Omental fat pad (tissue), 4 donors: ENCODE data around the gene CDH15. TPM values are rescaled to one million over a fixed set of nuclear protein-coding genes. Genes with fewer than 3 reads are reported as not detected.

Experiments
- ATAC-seq: fragments of 150-250 bp; one replicate; pipeline ENCODE4 v1.9.1; 2016; ENCODE audit warnings: mild to moderate bottlenecking, moderate library complexity; ENCODE audit not compliant: low FRiP score
- DNase-seq: peaks from one replicate; pipeline ENCODE4 v3.0.0-alpha.2; 2019; ENCODE audit warnings: low spot score
- total RNA-seq, 4 donors: library from RNA; depleted of rRNA; stranded (reverse); fragments of >200 nt; gene quantifications; one replicate each; pipeline ENCODE4 v1.1.0, GENCODE V29; 2016
- TF ChIP-seq, protein P1 (sequence below), 3 donors: fragments of 450-650 bp; IDR thresholded peaks; one replicate each; pipeline ENCODE4 v1.5.1; 2016 to 2017; ENCODE audit warnings: antibody characterized with exemption in 3 of 3, mild to moderate bottlenecking in 3 of 3, moderate library complexity in 2 of 3

CDH15 gene
- total RNA-seq, 4 donors from 2014 or later: not detected

DNA sequence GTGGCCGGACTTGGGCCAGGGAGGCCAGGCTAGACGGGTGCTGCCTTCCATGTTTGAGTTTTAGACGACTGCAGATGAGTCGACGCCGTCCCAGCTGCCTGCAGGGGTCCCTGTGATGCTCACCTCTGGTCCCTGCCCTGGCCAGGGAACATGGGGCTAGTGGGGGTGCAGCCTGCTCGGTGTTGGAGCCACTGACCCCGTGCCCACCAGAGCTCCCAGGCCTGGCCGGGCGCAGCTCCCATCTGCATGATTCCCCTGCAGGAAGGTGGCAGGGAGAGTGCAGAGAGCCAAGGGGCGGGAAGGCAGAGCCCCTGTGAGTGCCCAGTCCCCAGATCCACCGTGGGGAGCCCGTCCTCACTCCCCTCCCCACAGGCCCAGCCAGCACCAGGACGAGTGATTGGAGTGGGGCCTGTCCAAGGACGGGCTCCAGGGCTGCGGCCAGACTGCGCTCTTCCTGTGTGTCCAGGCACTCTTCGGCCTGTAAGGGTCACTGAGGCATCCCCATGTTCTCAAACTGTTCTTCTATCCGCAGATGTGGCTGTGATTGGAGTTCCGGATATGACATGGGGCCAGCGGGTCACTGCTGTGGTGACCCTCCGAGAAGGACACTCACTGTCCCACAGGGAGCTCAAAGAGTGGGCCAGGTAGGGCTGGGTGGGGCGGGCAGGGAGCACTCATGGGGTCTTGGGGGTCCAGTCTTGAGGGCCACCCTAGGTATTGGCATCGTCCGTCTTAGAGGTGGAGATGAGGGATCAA lies 26.0 kb upstream of the CDH15 start:
- TF ChIP-seq, protein P1, sequence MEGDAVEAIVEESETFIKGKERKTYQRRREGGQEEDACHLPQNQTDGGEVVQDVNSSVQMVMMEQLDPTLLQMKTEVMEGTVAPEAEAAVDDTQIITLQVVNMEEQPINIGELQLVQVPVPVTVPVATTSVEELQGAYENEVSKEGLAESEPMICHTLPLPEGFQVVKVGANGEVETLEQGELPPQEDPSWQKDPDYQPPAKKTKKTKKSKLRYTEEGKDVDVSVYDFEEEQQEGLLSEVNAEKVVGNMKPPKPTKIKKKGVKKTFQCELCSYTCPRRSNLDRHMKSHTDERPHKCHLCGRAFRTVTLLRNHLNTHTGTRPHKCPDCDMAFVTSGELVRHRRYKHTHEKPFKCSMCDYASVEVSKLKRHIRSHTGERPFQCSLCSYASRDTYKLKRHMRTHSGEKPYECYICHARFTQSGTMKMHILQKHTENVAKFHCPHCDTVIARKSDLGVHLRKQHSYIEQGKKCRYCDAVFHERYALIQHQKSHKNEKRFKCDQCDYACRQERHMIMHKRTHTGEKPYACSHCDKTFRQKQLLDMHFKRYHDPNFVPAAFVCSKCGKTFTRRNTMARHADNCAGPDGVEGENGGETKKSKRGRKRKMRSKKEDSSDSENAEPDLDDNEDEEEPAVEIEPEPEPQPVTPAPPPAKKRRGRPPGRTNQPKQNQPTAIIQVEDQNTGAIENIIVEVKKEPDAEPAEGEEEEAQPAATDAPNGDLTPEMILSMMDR (IDR thresholded peaks at IDR 0.05): no peak
- DNase-seq (no peak), ATAC-seq (no peak)

DNA sequence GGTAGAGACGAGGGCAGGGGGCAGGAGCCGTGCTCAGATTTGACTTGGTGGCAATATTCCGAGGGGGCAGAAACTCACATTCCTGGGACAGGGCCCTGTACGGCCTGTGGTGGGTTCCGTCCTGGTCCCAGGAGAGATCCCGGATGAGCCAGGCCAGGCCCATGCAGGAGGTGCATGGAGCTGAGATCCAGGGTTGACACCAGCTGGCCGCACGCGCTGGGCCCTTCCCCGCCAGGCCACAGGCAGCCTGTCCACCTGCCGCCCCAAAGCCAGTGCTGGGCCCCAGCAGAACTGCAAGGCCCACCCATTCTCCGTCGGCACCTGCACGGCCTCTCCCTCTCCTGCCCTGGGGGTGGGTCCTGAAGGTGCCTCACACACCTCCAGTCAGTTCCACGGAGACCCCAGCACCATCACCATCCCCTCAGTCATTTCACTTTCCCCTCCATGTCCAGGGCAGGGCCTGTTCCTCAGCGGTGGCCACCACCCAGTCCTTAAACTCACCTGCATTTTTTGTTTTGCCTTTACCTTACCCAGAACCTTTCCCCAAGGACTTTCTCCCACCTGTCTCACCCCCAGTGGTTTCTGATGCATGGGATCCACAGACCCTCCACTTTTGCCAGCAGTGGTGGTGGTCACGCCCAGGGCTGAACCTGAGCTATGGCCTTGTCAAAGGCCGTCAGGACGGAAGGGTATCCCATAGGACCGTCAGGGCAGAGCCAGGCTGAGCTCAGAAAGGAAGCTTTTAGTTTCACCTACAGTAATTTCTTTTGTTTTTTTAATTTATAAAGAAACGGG lies 25.1 kb upstream of the CDH15 start:
- no peak for DNase-seq
- ATAC-seq: no peak
- TF ChIP-seq, protein P1 (IDR thresholded peaks at IDR 0.05): no peak

DNA sequence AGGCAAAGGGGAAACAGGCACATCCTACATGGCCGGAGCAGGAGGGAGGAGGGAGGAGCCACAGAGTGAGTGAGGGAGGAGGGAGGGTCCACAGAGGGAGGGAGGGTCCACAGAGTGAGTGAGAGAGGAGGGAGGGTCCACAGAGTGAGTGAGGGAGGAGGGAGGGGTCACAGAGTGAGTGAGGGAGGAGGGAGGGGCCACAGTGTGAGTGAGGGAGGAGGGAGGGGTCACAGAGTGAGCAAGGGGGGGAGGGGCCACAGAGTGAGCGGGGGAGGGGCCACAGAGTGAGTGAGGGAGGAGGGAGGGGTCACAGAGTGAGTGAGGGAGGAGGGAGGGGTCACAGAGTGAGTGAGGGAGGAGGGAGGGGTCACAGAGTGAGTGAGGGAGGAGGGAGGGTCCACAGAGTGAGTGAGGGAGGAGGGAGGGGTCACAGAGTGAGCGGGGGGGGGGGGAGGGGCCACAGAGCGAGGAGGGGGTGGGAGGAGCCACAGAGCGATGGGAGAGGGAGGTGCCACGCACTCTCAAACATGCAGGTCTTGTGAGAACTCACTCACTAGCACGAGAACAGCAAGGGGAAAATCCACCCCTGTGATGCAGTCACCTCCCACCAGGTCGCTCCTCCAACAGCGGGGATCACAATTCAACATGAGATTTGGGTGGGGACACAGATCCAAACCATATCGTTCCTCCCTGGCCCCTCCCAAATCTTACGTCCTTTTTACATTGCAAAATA lies 24.3 kb upstream of the CDH15 start:
- TF ChIP-seq, protein P1 (IDR thresholded peaks at IDR 0.05): no peak
- ATAC-seq (no peak), DNase-seq (no peak)

DNA sequence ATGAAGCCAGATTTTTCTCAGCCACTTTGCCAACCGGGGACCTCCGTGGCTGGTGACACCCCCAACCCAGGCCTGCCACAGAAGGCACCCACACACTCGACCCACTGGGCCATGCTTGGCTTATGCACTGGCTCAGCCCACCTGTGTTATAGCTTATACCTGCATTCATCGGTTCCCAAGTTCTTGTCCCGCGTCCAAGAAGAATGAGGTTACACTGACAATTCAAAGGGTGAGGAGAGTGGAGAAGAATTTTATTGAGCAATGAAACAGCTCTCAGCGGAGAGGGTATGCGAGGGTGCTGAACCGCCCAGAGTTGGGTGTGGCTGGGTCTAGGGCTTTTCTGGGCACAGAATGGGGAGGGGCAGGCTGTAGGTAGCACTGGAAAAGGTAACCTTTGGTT lies 22.2 kb upstream of the CDH15 start:
- TF ChIP-seq, protein P1 (IDR thresholded peaks at IDR 0.05): no peak
- no peak for DNase-seq

DNA sequence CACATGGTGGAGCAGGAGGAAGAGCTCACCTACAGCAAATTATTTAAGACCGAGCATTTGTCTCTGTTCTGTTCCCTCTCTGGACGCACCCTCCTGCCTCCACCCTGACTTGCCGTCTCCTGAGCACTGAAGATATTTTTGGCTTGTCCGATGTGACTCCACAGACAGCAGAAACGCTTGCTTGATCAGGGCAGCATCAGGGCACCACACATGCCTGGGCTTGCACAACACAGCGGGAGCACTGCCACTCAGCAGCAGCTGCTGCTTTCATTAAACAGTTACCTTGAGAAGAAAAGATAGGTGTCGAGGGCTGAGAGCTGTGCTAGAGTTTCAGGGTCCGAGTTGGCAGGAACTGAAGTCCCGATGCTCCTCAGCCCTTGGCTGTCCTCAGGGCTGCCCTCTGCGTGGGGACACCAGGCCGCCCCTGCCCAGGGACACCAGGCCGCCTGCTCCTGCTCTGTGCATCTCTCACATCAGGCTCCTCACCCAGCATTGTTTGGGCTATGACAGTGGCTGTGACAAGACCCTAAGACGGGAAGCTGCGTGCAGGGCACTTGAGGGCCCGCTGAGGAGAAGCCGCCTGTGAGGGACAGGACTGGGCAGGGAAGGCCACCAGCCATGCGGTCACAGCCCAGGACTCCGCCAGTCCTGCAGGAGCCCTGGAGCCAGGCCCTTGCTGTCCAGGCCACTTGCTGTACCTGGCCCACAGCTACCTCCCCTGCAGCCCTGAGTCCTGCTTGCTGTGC lies 21.3 kb upstream of the CDH15 start:
- ATAC-seq (no peak), DNase-seq (no peak)
- TF ChIP-seq, protein P1 (IDR thresholded peaks at IDR 0.05): no peak

More for the DNA sequence above, 22.2 kb upstream of the CDH15 start:
- ATAC-seq: no peak

DNA sequence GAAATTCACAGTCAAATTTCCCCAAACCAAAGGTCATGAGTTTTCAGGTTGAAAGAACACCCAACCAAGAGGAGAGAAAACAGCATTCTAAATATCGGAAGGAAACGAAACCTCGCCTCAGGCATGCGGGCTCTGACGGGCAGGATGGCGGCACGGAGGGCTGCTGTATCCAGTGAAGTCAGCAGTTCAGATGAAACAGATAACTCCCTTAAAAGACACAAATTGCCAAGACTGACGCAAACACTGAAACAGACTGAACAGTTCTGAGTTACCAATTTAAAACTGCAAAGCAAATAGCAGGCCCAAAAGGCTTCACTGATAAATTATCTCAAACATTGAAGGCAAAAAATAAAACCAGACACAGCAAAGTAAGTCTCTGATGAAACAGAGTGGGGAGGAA lies 20.6 kb upstream of the CDH15 start:
- ATAC-seq (no peak), DNase-seq (no peak)
- TF ChIP-seq, protein P1 (IDR thresholded peaks at IDR 0.05): no peak
